Endothelial cell (in vitro differentiated cells): ENCODE results near the gene ATXN1. TPM values are rescaled to one million over a fixed set of nuclear protein-coding genes. Genes with fewer than 3 reads are reported as not detected.

ENCODE experiments used
- DNase-seq: peaks from one replicate; pipeline ENCODE4 v3.0.0; 2021; ENCODE audit warnings: low spot score
- H3K27ac Mint-ChIP-seq: one replicate; pipeline ENCODE4 v1.8.0; 2021; ENCODE audit warnings: mixed read lengths, inconsistent platforms; ENCODE audit not compliant: unreplicated experiment
- H3K27me3 Mint-ChIP-seq: one replicate; pipeline ENCODE4 v1.8.0; 2021; ENCODE audit warnings: mild to moderate bottlenecking, moderate library complexity, mixed read lengths, inconsistent platforms; ENCODE audit not compliant: unreplicated experiment
- H3K36me3 Mint-ChIP-seq: one replicate; pipeline ENCODE4 v1.8.0; 2021; ENCODE audit warnings: mild to moderate bottlenecking, low read depth, mixed read lengths, inconsistent platforms; ENCODE audit not compliant: unreplicated experiment
- H3K4me1 Mint-ChIP-seq: one replicate; pipeline ENCODE4 v1.8.0; 2021; ENCODE audit warnings: mild to moderate bottlenecking, mixed read lengths, inconsistent platforms; ENCODE audit not compliant: unreplicated experiment
- H3K4me3 Mint-ChIP-seq: one replicate; pipeline ENCODE4 v1.8.0; 2021; ENCODE audit warnings: mild to moderate bottlenecking, mixed read lengths, inconsistent platforms; ENCODE audit not compliant: unreplicated experiment
- H3K9me3 Mint-ChIP-seq: one replicate; pipeline ENCODE4 v1.8.0; 2021; ENCODE audit warnings: mixed read lengths, inconsistent platforms; ENCODE audit not compliant: unreplicated experiment
- CTCF ChIP-seq: fragments of 200-600 bp; sonication (generic); IDR thresholded peaks from one replicate; pipeline ENCODE4 v1.5.0; 2021; ENCODE audit warnings: antibody characterized with exemption; ENCODE audit not compliant: unreplicated experiment
- total RNA-seq: library from RNA; stranded (reverse); fragmentation: NEBNext Ultra II Directional; extraction: Animal tissue kit (Norgen Biotek cat#: 25700); gene quantifications from one replicate; pipeline ENCODE4 v1.2.1, GENCODE V29; 2021; ENCODE audit not compliant: unreplicated experiment

ATXN1 gene
- total RNA-seq, 1 donor from 2014 or later = 18.7 TPM

GRCh38 chr6:16713597-16713996 lies 47.7 kb downstream of the ATXN1 start:
- TF ChIP-seq CTCF = peak; percentile 8
- Mint-ChIP-seq H3K9me3 (no peaks in the 10 kb centered on the region), H3K27me3 (peaks cover 2% of the 10 kb centered on the region), H3K4me1 (peaks cover 8% of the 10 kb centered on the region), H3K27ac (no peak overlapping the region), H3K4me3 (no peak overlapping the region), H3K36me3 (peaks cover 3% of the 10 kb centered on the region)
- no peak for DNase-seq

- Mint-ChIP-seq H3K27me3 (peaks cover 2% of the 10 kb centered on the region), H3K36me3 (peaks cover 3% of the 10 kb centered on the region), H3K4me3 (no peak overlapping the region), H3K27ac (no peak overlapping the region), H3K4me1 (peaks cover 4% of the 10 kb centered on the region), H3K9me3 (no peaks in the 10 kb centered on the region)
- peak; percentile 16 for TF ChIP-seq CTCF
- DNase-seq = no peak
Observed at GRCh38 chr6:16712931-16713484, 48.3 kb downstream of the ATXN1 start.

- no peak for TF ChIP-seq CTCF
- no peak for DNase-seq
- Mint-ChIP-seq H3K9me3 (no peaks in the 10 kb centered on the region), H3K27me3 (peaks cover 2% of the 10 kb centered on the region), H3K36me3 (peaks cover 3% of the 10 kb centered on the region), H3K4me3 (no peak overlapping the region), H3K27ac (no peak overlapping the region), H3K4me1 (no peaks in the 10 kb centered on the region)
Observed at GRCh38 chr6:16712255-16712930, 48.9 kb downstream of the ATXN1 start.

- no peak for DNase-seq
- Mint-ChIP-seq H3K4me1 (no peaks in the 10 kb centered on the region), H3K9me3 (no peaks in the 10 kb centered on the region), H3K36me3 (peaks cover 3% of the 10 kb centered on the region), H3K4me3 (no peak overlapping the region), H3K27ac (no peak overlapping the region), H3K27me3 (peaks cover 2% of the 10 kb centered on the region)
- TF ChIP-seq CTCF = no peak
Observed at GRCh38 chr6:16711546-16712254, 49.6 kb downstream of the ATXN1 start.
